Ascending aorta (tissue), 2 donors: Measurements from ENCODE around the gene ZNF784. TPM values are rescaled to one million over a fixed set of nuclear protein-coding genes. Genes with fewer than 3 reads are reported as not detected.

Experiments used
- DNase-seq, 2 donors: peaks; one replicate each; pipeline ENCODE4 v3.0.0-alpha.2; 2019; ENCODE audit warnings: low spot score in 2 of 2
- H3K27ac ChIP-seq, 2 donors: fragments of 200-600 bp; sonication (generic); one replicate each; pipeline ENCODE4 v1.5.1; 2016 to 2017; ENCODE audit warnings: mild to moderate bottlenecking in 1 of 2
- H3K27me3 ChIP-seq: fragments of 200-600 bp; sonication (generic); one replicate; pipeline ENCODE4 v1.5.1; 2017
- H3K36me3 ChIP-seq, 2 donors: fragments of 200-600 bp; sonication (generic); one replicate each; pipeline ENCODE4 v1.5.1; 2016
- H3K4me1 ChIP-seq, 2 donors: fragments of 200-600 bp; sonication (generic); one replicate each; pipeline ENCODE4 v1.5.1; 2016 to 2017; ENCODE audit warnings: mild to moderate bottlenecking in 1 of 2
- H3K4me3 ChIP-seq, 2 donors: fragments of 200-600 bp; sonication (generic); one replicate each; pipeline ENCODE4 v1.5.1; 2016 to 2017; ENCODE audit warnings: mild to moderate bottlenecking in 1 of 2
- H3K9me3 ChIP-seq, 2 donors: fragments of 200-600 bp; sonication (generic); one replicate each; pipeline ENCODE4 v1.5.1; 2016
- CTCF ChIP-seq, 3 experiments: fragments of 200-600 bp in 2 of 3; fragments of 450-650 bp in 1 of 3; sonication (generic) in 2 of 3; IDR thresholded peaks; one replicate each; pipeline ENCODE4 v1.5.1; 2016 to 2019; ENCODE audit warnings: antibody characterized with exemption in 3 of 3, mild to moderate bottlenecking in 1 of 3, moderate library complexity in 1 of 3
- intact Hi-C: fragments of 100-400 bp; cut with DNase I; formaldehyde crosslinking; loops from one replicate; pipeline ENCODE4 v1.15.1; 2023
- total RNA-seq: library from RNA; depleted of rRNA; stranded (reverse); fragments of >200 nt; gene quantifications from one replicate; pipeline ENCODE4 v1.1.0, GENCODE V29; 2016

Gene ZNF784
- total RNA-seq, 1 donor from 2014 or later: 14.7 TPM

GRCh38 chr19:55617426-55617825 is 6.9 kb downstream of the ZNF784 start:
- intact Hi-C loops: no loop called here
- no peak for TF ChIP-seq CTCF (IDR thresholded peaks at IDR 0.05)
- Histone ChIP-seq H3K27ac (no peak overlapping the region), H3K4me1 (no peaks in the 10 kb centered on the region), H3K4me3 (no peak overlapping the region), H3K27me3 (no peaks in the 10 kb centered on the region), H3K9me3 (no peaks in the 10 kb centered on the region), H3K36me3 (peaks cover 34 to 45% of the 10 kb centered on the region in 2 donors)
- DNase-seq: no peak

- no peak for DNase-seq
- TF ChIP-seq CTCF (IDR thresholded peaks at IDR 0.05): no peak
- Histone ChIP-seq H3K4me3 (no peak overlapping the region), H3K27me3 (no peaks in the 10 kb centered on the region), H3K36me3 (peaks cover 34 to 36% of the 10 kb centered on the region in 2 donors), H3K4me1 (no peaks in the 10 kb centered on the region), H3K27ac (no peak overlapping the region), H3K9me3 (no peaks in the 10 kb centered on the region)
- intact Hi-C loops: no loop called here
Observed at GRCh38 chr19:55616395-55616875, 7.9 kb downstream of the ZNF784 start.

GRCh38 chr19:55615543-55616394 is 8.6 kb downstream of the ZNF784 start:
- Histone ChIP-seq H3K4me1 (no peaks in the 10 kb centered on the region), H3K9me3 (no peaks in the 10 kb centered on the region), H3K36me3 (peaks cover 32 to 36% of the 10 kb centered on the region in 2 donors), H3K4me3 (no peak overlapping the region), H3K27ac (no peak overlapping the region), H3K27me3 (no peaks in the 10 kb centered on the region)
- DNase-seq: no peak
- TF ChIP-seq CTCF (IDR thresholded peaks at IDR 0.05): no peak
- intact Hi-C loops: no loop called here

GRCh38 chr19:55614711-55615542 is 9.4 kb downstream of the ZNF784 start:
- no peak for DNase-seq
- peaks cover 32 to 44% of the 10 kb centered on the region in 2 donors for H3K36me3 ChIP-seq
- no peaks in the 10 kb centered on the region for H3K4me1 ChIP-seq
- no peak overlapping the region for H3K27ac ChIP-seq
- no peak for TF ChIP-seq CTCF (IDR thresholded peaks at IDR 0.05)
- no peak overlapping the region for H3K4me3 ChIP-seq
- intact Hi-C loops: no loop called here
- H3K9me3 ChIP-seq: no peaks in the 10 kb centered on the region
- H3K27me3 ChIP-seq: no peaks in the 10 kb centered on the region

GRCh38 chr19:55613930-55614710 is 10.2 kb downstream of the ZNF784 start:
- Histone ChIP-seq H3K27ac (no peak overlapping the region), H3K36me3 (peaks cover 32 to 50% of the 10 kb centered on the region in 2 donors), H3K4me1 (no peaks in the 10 kb centered on the region), H3K4me3 (no peak overlapping the region), H3K9me3 (no peaks in the 10 kb centered on the region), H3K27me3 (no peaks in the 10 kb centered on the region)
- intact Hi-C loops: no loop called here
- TF ChIP-seq CTCF (IDR thresholded peaks at IDR 0.05): no peak
- DNase-seq: no peak
